ENCODE measurements around the gene TUBGCP6. TPM values are rescaled to one million over a fixed set of nuclear protein-coding genes. Genes with fewer than 3 reads are reported as not detected.

Gene TUBGCP6
- total RNA-seq, 1 donor from 2014 or later = 27.2 TPM

DNA sequence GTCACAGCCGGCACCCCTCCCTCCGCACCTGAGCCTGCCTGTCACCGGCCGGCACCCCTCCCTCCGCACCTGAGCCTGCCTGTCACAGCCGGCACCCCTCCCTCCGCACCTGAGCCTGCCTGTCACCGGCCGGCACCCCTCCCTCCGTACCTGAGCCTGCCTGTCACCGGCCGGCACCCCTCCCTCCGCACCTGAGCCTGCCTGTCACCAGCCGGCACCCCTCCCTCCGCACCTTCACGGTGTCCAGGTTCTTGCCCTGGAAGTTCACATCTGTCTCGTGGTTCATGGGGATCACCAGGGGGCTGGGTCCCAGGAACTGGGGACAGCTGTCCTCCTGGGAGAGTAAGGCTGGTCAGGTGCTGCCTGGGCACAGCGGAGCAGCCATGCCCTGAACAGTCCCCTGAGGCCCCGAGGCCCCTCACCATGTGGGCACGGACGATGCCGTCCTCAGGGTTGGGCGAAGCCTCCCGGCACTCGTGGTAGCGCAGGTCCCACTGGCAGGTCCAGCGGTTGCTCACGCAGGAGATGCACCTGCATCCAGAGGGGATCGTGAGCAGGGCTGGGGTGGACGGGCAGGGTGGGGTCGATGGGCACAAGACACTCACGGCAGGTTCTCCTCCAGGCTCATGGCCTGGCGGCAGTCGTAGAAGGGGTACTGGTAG is 40.9 kb upstream of the TUBGCP6 start:
- no peak overlapping the region for H3K4me3 ChIP-seq (ENCODE audit: low read depth, low read length)
- no peaks in the 10 kb centered on the region for H3K27me3 ChIP-seq (ENCODE audit: control insufficient read depth, insufficient read depth, low read length)
- DNase-seq (ENCODE audit: low read depth) = no peak
- TF ChIP-seq, protein P1, sequence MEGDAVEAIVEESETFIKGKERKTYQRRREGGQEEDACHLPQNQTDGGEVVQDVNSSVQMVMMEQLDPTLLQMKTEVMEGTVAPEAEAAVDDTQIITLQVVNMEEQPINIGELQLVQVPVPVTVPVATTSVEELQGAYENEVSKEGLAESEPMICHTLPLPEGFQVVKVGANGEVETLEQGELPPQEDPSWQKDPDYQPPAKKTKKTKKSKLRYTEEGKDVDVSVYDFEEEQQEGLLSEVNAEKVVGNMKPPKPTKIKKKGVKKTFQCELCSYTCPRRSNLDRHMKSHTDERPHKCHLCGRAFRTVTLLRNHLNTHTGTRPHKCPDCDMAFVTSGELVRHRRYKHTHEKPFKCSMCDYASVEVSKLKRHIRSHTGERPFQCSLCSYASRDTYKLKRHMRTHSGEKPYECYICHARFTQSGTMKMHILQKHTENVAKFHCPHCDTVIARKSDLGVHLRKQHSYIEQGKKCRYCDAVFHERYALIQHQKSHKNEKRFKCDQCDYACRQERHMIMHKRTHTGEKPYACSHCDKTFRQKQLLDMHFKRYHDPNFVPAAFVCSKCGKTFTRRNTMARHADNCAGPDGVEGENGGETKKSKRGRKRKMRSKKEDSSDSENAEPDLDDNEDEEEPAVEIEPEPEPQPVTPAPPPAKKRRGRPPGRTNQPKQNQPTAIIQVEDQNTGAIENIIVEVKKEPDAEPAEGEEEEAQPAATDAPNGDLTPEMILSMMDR (IDR thresholded peaks at IDR 0.05; ENCODE audit: insufficient read depth, low read length, poor library complexity, severe bottlenecking) = no peak
- H3K36me3 ChIP-seq (ENCODE audit: control insufficient read depth, insufficient read depth, low read length) = peaks cover 6% of the 10 kb centered on the region

DNA sequence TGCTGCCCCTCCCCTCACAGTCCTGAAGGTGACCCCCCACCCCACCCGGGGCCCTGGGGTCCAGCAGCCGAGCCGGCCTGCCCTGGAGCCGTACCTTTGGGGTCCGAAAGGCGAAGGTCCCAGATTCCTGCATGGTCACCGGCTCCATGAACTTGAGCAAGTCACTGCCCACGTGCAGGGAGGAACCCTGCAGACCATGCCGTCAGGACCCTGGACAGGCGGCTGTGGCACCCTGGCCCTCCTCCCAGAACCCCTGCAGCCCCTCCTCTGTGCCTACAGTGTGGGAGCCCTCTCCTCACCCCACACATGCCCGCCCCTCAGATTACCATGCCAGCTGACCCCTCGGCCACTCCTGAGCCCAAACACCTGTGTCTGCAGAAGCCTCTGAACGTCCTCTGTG is 39.7 kb upstream of the TUBGCP6 start:
- no peak for DNase-seq (ENCODE audit: low read depth)
- TF ChIP-seq, protein P1 (IDR thresholded peaks at IDR 0.05; ENCODE audit: insufficient read depth, low read length, poor library complexity, severe bottlenecking) = no peak
- Histone ChIP-seq H3K4me3 (ENCODE audit: low read depth, low read length) (no peak overlapping the region), H3K27me3 (ENCODE audit: control insufficient read depth, insufficient read depth, low read length) (no peaks in the 10 kb centered on the region), H3K36me3 (ENCODE audit: control insufficient read depth, insufficient read depth, low read length) (peaks cover 6% of the 10 kb centered on the region)

DNA sequence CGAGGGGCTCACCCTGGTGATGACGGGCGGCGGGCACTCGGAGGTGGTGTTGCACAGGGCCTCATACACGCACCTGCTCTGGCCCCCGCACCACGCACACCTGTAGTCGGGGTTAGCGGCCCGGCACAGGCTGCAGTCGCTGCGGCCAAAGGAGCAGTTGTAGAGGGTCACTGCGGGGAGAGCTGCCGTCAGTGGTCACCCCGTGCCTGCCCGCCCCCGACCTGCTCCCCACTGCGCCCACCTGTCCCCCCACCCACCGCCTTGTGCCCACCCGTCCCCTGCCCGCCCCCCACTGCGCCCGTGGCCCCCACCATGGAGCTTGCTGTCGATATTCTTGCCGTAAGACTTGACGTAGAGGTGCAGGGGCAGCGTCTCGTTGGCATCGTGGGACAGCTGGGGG is 39.0 kb upstream of the TUBGCP6 start:
- Histone ChIP-seq H3K36me3 (ENCODE audit: control insufficient read depth, insufficient read depth, low read length) (peaks cover 6% of the 10 kb centered on the region), H3K4me3 (ENCODE audit: low read depth, low read length) (no peak overlapping the region), H3K27me3 (ENCODE audit: control insufficient read depth, insufficient read depth, low read length) (no peaks in the 10 kb centered on the region)
- TF ChIP-seq, protein P1 (IDR thresholded peaks at IDR 0.05; ENCODE audit: insufficient read depth, low read length, poor library complexity, severe bottlenecking) = no peak
- no peak for DNase-seq (ENCODE audit: low read depth)

DNA sequence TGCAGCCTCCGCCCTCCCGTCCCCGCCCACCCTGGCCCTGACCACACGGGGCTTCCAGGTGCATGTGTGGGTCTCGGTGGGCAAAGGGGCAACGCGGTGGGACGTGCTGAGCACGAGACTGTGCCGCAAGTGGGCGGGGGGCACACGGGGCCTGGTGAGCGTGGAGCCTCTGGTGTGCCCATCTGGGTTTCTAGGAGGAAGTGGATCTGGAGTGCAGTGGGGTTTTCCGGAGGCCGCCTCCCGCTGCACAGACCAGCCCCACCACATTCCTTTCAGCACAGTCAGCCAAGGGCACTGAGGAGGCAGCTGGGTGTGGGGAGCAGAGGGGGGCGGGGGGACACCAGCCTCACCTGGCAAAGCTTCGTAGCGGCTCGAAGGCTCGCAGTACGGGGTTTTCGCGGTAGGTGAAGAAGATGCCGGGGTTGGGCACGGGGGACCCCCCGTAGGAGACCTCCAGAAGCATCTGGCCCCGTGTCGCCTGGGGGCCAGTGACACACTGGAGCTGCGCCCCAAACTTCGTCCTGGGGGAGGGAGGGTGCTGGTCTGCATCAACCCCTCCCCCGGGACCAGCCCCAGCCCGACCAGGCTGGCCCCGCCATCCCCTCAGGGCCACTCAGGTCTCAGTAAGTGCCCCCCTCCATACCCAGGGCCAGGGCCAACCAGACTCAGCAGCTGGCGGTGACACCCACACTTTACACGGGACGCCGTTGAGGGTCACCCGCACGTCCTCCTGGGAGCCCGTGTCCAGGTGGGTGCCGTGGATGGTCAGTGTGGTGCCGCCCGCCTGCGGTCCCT is 37.7 kb upstream of the TUBGCP6 start:
- DNase-seq (ENCODE audit: low read depth) = peak; percentile 67

DNA sequence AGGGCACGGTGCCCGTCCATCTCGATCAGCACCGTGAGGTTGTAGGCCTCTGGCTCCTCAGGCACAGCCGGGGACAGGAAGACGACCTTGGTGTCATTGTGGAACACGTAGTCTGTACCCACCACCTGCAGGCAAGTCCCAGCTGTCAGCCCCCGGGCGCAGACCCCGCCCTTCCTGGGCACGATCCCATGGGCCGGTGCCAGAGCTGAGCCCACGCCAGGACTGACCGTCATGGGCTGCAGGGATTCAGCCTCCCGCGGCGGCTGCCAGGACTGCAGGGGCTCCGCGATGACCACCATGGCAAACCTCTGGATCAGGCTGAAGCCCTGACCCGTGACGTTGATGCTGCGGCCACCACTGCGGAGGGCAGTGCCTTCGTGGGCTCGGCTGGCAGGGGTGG is 37.1 kb upstream of the TUBGCP6 start:
- TF ChIP-seq, protein P1 (IDR thresholded peaks at IDR 0.05; ENCODE audit: insufficient read depth, low read length, poor library complexity, severe bottlenecking) = no peak
- DNase-seq (ENCODE audit: low read depth) = no peak
- H3K36me3 ChIP-seq (ENCODE audit: control insufficient read depth, insufficient read depth, low read length) = peaks cover 6% of the 10 kb centered on the region
- no peaks in the 10 kb centered on the region for H3K27me3 ChIP-seq (ENCODE audit: control insufficient read depth, insufficient read depth, low read length)
- no peak overlapping the region for H3K4me3 ChIP-seq (ENCODE audit: low read depth, low read length)

More for the DNA sequence above, 37.7 kb upstream of the TUBGCP6 start:
- Histone ChIP-seq H3K27me3 (ENCODE audit: control insufficient read depth, insufficient read depth, low read length) (no peaks in the 10 kb centered on the region), H3K36me3 (ENCODE audit: control insufficient read depth, insufficient read depth, low read length) (peaks cover 6% of the 10 kb centered on the region), H3K4me3 (ENCODE audit: low read depth, low read length) (no peak overlapping the region)
- TF ChIP-seq, protein P1 (IDR thresholded peaks at IDR 0.05; ENCODE audit: insufficient read depth, low read length, poor library complexity, severe bottlenecking) = no peak
